ENCODE results near the gene PLEKHA4.

DNA sequence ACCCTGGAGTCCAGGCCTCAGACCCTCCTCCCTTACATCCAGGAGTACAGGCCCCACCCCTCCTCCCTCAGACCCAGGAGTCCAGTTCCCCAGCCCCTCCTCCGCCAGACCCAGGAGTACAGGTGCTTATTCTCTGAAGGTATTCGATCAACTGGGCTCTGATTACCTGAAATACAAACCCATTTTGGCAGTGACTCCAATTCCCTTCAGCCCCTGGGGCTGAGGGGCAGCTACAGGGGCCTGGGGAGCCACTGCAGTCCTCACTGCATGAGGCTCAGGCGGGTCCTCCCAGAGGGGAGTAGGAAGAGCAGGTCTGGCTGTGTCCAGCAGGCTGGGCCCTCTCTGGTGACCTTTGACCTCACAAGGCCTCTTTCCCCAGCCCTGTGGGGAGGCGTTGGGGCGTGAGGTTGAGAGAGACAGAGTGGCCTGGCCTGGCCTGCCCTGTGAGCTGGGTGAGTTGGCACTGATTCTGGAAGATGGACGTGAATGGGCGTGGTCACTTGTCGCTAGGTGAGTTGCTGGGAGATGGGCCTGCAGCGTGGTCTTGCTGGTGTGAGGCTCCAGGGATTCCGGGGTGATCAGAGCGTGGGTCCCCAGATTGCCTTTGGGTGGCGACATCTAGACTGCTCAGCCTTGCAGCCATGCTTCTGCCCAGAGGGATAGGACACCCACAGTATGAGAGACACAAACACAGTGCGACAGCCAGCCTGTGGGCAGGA is 60.7 kb downstream of the PLEKHA4 start:
- TF ChIP-seq POLR2AphosphoS5 (IDR thresholded peaks at IDR 0.05) (no peak), POLR2A (IDR thresholded peaks at IDR 0.05) (no peak)

Data from transverse colon (tissue), 3 donors.